HG02610 (cell line): Measurements from ENCODE around the gene MCUR1.
A peak's percentile ranks its signal among the peaks of the same experiment; 100 is the strongest.
"Not testable (repeated sequence)": the region's sequence is repeated elsewhere in the genome, so short reads cannot be mapped to it uniquely, and the experiment has no call there.

Source experiments
- ATAC-seq: cut with Tn5 transposase; IDR thresholded peaks from one replicate; pipeline ENCODE4 v1.9.1; 2021; ENCODE audit warnings: mild to moderate bottlenecking, moderate library complexity; ENCODE audit not compliant: unreplicated experiment

Gene MCUR1

GRCh38 chr6:13814176-13814937, at the start of gene MCUR1:
MCUR1 (minus strand) TSS chr6:13814557; CDS start chr6:13814429, 128 bp downstream.
- peak; percentile 80 for ATAC-seq

DNA sequence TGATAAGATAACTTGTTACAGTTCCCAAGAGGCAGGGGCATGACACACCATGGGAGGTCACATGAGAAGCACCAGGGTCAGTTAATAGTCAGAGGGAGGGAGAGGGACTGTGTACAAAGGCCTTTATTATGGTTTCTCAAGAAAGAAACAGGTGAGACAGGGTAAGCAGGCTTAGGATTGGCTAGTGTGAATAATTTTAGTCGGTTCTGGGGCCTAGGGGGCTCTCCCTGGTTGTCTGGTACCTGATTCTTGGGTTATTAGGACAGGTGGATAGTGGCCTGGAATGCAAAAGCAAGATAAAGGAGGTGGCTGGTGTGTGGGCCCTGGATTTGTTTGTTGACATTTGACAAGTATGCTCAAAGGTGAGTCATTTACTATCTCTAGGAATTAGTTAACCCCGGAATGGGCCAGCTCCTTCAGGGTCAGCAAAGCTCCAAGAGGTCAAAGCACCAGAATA, 49.4 kb upstream of the MCUR1 start:
- ATAC-seq = no peak

GRCh38 chr6:13860556-13861185, 46.3 kb upstream of the MCUR1 start:
- not testable (repeated sequence) for ATAC-seq

DNA sequence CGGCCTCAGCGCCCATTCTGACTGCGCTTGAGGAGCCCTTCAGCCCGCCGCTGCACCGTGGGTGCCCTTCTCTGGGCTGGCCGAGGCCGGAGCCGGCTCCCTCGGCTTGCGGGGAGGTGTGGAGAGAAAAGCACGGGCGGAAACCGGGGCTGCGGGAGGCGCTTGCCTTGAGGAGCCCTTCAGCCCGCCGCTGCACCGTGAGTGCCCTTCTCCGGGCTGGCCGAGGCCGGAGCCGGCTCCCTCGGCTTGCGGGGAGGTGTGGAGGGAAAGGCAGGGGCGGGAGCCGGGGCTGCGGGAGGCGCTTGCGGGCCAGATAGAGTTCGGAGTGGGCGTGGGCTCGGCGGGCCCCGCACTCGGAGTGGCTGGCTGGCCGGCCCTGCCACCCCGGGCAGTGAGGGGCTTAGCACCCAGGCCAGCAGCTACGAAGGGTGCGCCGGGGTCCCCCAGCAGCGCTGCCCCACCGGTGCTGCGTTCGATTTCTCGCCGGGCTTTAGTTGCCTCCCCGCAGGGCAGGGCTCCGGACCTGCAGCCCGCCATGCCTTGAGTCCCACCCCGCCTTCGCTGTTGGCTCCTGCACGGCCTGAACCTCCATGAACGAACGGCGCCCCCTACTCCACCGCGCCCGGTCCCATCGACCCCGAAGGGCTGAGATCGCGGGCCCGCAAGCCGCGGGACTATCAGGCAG, 45.7 kb upstream of the MCUR1 start:
- no peak for ATAC-seq

DNA sequence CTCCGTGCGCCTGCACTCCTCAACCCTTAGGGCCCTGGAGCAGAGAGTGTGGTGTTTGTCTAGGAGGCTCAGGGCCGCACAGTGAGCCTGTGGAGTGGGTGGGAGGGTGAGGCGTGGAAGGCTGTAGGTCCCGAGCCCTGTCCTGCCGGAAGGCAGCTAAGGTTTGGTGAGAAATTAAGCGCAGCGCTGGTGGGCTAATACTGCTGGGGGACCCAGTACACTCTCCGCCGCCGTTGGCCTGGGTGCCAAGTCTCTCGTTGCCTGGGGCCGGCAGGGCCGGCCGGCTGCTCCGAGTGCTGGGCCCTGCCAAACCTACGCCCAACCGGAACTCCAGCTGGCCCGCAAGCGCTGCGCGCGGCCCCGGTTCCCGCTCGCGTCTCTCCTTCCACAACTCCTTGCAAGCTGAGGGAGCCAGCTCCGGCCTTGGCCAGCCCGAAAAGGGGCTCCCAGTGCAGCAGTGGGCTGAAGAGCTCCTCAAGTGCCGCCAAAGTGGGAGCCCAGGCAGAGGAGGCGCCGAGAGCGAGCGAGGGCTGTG, 40.4 kb upstream of the MCUR1 start:
- no peak for ATAC-seq

- ATAC-seq = no peak
Observed at GRCh38 chr6:13853871-13854270, 39.5 kb upstream of the MCUR1 start.

GRCh38 chr6:13851803-13852202, 37.4 kb upstream of the MCUR1 start:
- ATAC-seq = no peak

- no peak for ATAC-seq
Observed at GRCh38 chr6:13851330-13851729, 37.0 kb upstream of the MCUR1 start.

- not testable (repeated sequence) for ATAC-seq
Observed at GRCh38 chr6:13850690-13851089, 36.3 kb upstream of the MCUR1 start.

DNA sequence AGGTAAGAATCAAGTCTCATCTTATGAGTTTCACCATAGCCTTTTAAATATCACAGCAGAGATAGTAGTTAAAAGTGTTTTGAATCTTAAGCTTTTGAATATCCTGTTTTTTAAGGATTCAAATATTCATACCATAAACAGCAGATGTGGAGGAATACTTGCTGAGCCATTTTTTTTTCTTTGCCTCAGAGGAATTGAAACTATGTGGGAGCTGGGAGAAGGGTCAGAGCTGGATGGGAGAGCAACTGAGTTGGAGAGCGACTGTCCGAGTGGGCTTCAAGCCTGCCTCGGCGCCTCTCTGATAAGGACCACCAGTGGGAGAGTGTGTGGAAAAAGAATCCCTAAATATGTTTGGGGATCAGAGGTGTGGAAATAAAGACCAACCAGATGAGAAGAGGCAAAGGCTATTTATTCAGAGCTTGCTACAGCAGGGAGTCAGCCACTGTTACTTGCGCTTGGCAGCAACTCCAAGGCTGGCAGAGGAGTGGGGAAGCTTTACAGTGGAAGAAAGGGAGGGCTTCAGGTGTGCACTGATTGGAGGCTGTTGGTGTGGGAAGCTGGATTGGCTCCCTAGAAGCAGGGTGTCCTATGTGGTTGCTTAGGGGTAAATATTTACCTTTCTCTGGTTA, 34.3 kb upstream of the MCUR1 start:
- no peak for ATAC-seq

GRCh38 chr6:13847326-13848050, 33.1 kb upstream of the MCUR1 start:
- ATAC-seq = no peak

DNA sequence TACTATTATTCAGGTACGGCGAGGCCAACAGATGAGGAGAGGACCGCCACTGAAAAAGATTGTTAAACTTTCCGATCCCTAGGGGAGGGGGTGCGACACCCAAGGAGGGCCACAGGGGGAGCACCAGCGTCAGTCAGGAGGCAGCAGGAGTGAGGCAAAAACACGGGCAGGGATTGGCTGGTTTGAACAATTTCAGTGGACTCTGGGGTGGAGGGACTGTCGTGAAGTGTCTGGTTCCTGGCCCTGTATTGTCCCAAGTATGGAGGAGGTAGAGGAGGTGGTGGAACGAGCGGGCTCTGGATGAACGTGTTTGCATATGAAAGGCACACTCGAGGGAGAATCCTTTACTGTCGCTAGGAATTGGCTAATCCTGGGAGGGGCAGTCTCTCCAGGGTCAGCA, 32.5 kb upstream of the MCUR1 start:
- ATAC-seq = no peak

DNA sequence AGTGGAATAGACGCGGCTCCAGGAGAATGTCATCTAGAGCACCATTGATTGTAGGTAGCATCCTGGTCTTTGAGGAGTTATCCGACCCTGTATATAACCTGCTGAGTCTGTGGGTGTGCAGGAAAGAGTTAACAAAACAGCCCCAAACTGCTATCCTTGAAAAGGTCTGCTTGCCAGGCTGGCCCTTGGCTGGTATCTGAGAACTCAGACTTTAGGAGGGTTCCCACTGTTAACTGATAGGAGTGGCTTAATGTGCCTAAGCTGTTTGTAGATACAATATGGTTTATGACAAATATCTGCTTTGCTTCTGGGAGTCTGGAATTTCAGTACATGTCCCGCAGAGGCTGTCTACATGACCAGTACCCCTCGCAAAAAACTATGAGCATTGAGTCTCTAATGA, 27.6 kb upstream of the MCUR1 start:
- ATAC-seq = no peak

GRCh38 chr6:13838616-13839015, 24.3 kb upstream of the MCUR1 start:
- no peak for ATAC-seq

DNA sequence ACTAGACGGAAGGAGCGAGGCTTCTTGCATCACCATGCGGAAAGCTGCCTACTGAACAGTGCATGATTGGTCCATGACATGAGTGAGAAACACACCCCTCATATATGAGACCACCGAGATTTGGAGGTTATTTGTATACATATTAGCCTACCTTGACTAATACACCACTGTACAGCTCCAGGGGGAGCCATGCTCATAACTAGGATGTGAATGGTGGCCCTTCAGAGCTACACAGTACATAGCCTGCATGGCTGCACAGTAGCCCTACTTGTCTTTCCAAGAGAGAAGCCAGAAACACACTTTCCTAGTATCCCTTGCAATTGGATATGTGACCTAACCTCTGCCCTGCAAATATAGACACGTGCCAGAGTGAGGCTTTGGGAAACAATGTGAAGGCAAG, 21.8 kb upstream of the MCUR1 start:
- no peak for ATAC-seq

- ATAC-seq = no peak
Observed at GRCh38 chr6:13834790-13835189, 20.4 kb upstream of the MCUR1 start.

DNA sequence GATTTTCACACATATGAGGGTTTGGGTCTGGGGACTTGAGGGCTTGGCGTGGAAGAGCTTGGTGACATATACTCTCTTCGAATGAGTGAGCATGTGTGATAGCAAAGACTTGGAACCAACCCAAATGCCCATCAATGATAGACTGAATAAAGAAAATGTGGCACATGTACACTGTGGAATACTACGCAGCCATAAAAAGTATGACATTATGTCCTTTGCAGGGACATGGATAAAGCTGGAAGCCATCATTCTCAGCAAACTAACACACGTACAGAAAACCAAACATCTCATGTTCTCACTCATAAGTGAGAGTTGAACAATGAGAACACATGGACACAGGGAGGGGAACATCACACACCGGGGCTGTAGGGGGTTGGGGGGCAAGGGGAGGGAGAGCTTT, 19.7 kb upstream of the MCUR1 start:
- not testable (repeated sequence) for ATAC-seq

DNA sequence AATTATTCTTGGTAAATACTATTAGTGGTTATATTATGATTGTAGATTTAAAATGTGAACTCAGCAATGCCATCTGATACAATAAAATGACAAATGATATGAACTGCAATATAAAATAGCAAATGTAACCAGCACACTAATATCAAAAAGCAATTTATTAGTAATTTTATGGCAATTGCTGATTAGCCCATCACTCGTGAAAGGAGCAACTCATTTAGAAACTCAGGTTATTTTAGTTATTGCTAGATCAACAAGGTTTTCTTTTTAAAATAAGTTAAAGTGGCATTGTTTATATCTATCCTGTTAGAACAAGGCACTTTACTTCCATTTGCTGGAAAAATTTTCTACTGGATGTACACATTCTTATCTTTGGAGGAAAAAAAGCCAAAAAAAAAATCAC, 18.4 kb upstream of the MCUR1 start:
- ATAC-seq = no peak

- ATAC-seq = peak; percentile 70
Observed at GRCh38 chr6:13831615-13832014, 17.3 kb upstream of the MCUR1 start.

- ATAC-seq = no peak
Observed at GRCh38 chr6:13830803-13831202, 16.4 kb upstream of the MCUR1 start.
